Endothelial cell (in vitro differentiated cells): Measurements from ENCODE around the gene SH3BGRL2. TPM values are rescaled to one million over a fixed set of nuclear protein-coding genes. Genes with fewer than 3 reads are reported as not detected.

Experiments used
- DNase-seq: peaks from one replicate; pipeline ENCODE4 v3.0.0; 2021; ENCODE audit warnings: low spot score
- H3K27ac Mint-ChIP-seq: one replicate; pipeline ENCODE4 v1.8.0; 2021; ENCODE audit warnings: mixed read lengths, inconsistent platforms; ENCODE audit not compliant: unreplicated experiment
- H3K27me3 Mint-ChIP-seq: one replicate; pipeline ENCODE4 v1.8.0; 2021; ENCODE audit warnings: mild to moderate bottlenecking, moderate library complexity, mixed read lengths, inconsistent platforms; ENCODE audit not compliant: unreplicated experiment
- H3K36me3 Mint-ChIP-seq: one replicate; pipeline ENCODE4 v1.8.0; 2021; ENCODE audit warnings: mild to moderate bottlenecking, low read depth, mixed read lengths, inconsistent platforms; ENCODE audit not compliant: unreplicated experiment
- H3K4me1 Mint-ChIP-seq: one replicate; pipeline ENCODE4 v1.8.0; 2021; ENCODE audit warnings: mild to moderate bottlenecking, mixed read lengths, inconsistent platforms; ENCODE audit not compliant: unreplicated experiment
- H3K4me3 Mint-ChIP-seq: one replicate; pipeline ENCODE4 v1.8.0; 2021; ENCODE audit warnings: mild to moderate bottlenecking, mixed read lengths, inconsistent platforms; ENCODE audit not compliant: unreplicated experiment
- H3K9me3 Mint-ChIP-seq: one replicate; pipeline ENCODE4 v1.8.0; 2021; ENCODE audit warnings: mixed read lengths, inconsistent platforms; ENCODE audit not compliant: unreplicated experiment
- total RNA-seq: library from RNA; stranded (reverse); fragmentation: NEBNext Ultra II Directional; extraction: Animal tissue kit (Norgen Biotek cat#: 25700); gene quantifications from one replicate; pipeline ENCODE4 v1.2.1, GENCODE V29; 2021; ENCODE audit not compliant: unreplicated experiment
- TF ChIP-seq, protein P1 (sequence below): fragments of 200-600 bp; sonication (generic); IDR thresholded peaks from one replicate; pipeline ENCODE4 v1.5.0; 2021; ENCODE audit warnings: antibody characterized with exemption; ENCODE audit not compliant: unreplicated experiment

The SH3BGRL2 gene
- total RNA-seq, 1 donor from 2014 or later = 7.0 TPM

DNA sequence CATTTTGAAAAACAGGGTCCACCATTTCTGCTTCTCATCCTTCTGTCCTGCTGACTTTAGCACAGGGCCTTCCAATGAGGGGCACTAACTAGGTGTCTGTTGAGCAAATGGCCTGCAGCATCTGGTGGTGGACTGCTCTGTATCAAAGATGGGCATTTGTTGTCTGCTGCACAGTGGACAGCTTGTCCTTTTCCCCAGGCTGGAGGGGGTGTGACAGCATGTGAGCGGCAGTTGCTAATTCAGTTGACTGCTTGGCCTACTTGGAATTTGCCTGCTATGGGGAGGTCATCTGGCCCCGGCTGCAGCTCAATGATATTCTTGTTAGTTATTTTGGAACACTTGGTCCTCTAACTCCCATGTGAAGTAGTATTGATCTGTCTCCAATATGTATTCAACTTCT is 93.7 kb downstream of the SH3BGRL2 start:
- Mint-ChIP-seq H3K4me1 (no peaks in the 10 kb centered on the region), H3K4me3 (no peak overlapping the region)
- TF ChIP-seq, protein P1, sequence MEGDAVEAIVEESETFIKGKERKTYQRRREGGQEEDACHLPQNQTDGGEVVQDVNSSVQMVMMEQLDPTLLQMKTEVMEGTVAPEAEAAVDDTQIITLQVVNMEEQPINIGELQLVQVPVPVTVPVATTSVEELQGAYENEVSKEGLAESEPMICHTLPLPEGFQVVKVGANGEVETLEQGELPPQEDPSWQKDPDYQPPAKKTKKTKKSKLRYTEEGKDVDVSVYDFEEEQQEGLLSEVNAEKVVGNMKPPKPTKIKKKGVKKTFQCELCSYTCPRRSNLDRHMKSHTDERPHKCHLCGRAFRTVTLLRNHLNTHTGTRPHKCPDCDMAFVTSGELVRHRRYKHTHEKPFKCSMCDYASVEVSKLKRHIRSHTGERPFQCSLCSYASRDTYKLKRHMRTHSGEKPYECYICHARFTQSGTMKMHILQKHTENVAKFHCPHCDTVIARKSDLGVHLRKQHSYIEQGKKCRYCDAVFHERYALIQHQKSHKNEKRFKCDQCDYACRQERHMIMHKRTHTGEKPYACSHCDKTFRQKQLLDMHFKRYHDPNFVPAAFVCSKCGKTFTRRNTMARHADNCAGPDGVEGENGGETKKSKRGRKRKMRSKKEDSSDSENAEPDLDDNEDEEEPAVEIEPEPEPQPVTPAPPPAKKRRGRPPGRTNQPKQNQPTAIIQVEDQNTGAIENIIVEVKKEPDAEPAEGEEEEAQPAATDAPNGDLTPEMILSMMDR = no peak

DNA sequence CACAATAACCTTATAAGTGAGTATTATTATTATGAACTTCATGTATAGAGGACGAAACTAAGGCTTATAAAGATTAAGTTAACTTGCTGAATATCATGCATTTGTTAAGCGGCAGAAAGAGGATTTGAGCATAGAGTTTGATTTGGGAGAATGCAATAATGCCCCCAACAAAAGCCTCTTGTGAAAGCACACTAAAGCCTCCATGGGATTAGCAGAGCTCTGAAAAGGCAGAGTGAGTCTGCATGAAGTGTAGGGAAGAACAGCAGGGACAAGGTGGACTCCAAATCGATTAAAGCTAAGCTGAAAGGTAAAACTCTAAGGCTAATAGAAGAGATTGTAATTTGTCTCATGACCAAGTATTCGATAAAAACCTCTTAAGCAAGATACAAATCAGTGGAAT is 100.3 kb downstream of the SH3BGRL2 start:
- TF ChIP-seq, protein P1 = no peak
- Mint-ChIP-seq H3K4me3 (no peak overlapping the region), H3K36me3 (no peaks in the 10 kb centered on the region), H3K27ac (no peak overlapping the region), H3K27me3 (no peaks in the 10 kb centered on the region), H3K4me1 (no peaks in the 10 kb centered on the region), H3K9me3 (no peaks in the 10 kb centered on the region)
- no peak for DNase-seq

More for the DNA sequence above, 93.7 kb downstream of the SH3BGRL2 start:
- Mint-ChIP-seq H3K9me3 (no peaks in the 10 kb centered on the region), H3K36me3 (no peaks in the 10 kb centered on the region), H3K27me3 (no peaks in the 10 kb centered on the region), H3K27ac (no peak overlapping the region)
- DNase-seq = no peak

DNA sequence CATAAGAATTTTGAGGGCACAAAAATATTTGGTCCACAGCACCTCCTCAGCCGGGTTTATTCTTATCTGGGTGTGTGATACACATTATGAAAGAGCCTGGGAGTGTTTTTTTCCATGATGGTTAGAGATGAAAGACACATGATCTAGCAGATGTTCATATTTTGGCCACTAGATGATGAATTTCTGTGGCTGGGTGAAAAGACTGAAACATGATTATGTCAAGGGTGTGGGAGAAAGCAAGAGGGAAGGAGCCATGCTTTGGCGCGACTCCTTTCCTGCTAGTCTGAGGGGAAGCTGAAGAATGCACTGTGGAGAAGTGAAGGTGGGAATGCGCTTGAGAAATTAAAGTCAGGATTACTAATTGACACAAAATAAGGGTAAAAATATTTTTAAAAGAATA is 102.3 kb downstream of the SH3BGRL2 start:
- H3K4me1 Mint-ChIP-seq = no peaks in the 10 kb centered on the region
- no peaks in the 10 kb centered on the region for H3K9me3 Mint-ChIP-seq
- no peak for DNase-seq
- TF ChIP-seq, protein P1 = no peak
- H3K27me3 Mint-ChIP-seq = no peaks in the 10 kb centered on the region
- no peaks in the 10 kb centered on the region for H3K36me3 Mint-ChIP-seq
- no peak overlapping the region for H3K27ac Mint-ChIP-seq
- H3K4me3 Mint-ChIP-seq = no peak overlapping the region

DNA sequence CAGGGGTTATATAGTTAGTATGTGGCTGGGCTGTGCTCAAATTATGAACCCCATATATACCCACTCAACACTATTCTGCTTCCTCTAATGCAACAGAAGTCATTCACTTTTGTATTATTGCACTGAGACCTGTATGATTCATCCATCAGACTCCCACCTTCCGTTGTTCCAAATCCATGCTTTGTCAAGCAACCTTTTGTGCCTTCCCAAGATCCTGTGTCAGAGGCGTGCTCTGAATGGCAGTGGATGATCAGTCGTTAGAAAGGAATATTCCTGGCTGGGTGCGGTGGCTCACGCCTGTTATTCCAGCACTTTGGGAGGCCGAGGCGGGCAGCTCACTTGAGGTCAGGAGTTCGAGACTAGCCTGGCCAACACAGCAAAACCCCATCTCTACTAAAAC is 103.2 kb downstream of the SH3BGRL2 start:
- H3K4me1 Mint-ChIP-seq = no peaks in the 10 kb centered on the region
- TF ChIP-seq, protein P1 = no peak
- no peaks in the 10 kb centered on the region for H3K27me3 Mint-ChIP-seq
- H3K36me3 Mint-ChIP-seq = no peaks in the 10 kb centered on the region
- H3K9me3 Mint-ChIP-seq = no peaks in the 10 kb centered on the region
- H3K4me3 Mint-ChIP-seq = no peak overlapping the region
- no peak overlapping the region for H3K27ac Mint-ChIP-seq
- no peak for DNase-seq

DNA sequence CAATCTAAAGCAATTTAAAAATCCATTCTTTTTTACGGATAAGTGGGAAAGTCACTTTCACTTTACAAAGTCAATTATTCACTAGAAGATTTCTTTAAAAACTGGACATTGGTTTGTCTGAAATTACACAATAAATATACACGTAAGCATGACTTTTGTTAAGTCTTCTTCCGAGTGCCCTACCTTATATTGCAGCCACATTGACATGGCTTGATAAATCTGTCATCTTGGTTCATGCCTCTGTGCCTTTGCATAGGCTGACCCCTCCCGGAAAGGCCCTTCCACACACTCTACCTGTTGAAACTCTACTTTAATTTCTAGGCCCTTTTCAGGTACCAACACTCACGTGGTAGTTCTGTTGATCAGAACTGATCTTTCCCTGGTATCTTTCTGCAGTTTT is 104.1 kb downstream of the SH3BGRL2 start:
- no peak overlapping the region for H3K4me3 Mint-ChIP-seq
- H3K4me1 Mint-ChIP-seq = no peaks in the 10 kb centered on the region
- no peak for DNase-seq
- TF ChIP-seq, protein P1 = no peak
- H3K36me3 Mint-ChIP-seq = no peaks in the 10 kb centered on the region
- H3K9me3 Mint-ChIP-seq = no peaks in the 10 kb centered on the region
- no peak overlapping the region for H3K27ac Mint-ChIP-seq
- H3K27me3 Mint-ChIP-seq = no peaks in the 10 kb centered on the region
